Activated CD8-positive, alpha-beta T cell treated with anti-CD3 and anti-CD28 coated beads for 36 hours (primary cell): Measurements from ENCODE around the gene PTPRG. TPM values are rescaled to one million over a fixed set of nuclear protein-coding genes. Genes with fewer than 3 reads are reported as not detected.

Experiments
- ATAC-seq: fragments of 200-7000 bp; cut with Tn5 transposase; one replicate; pipeline ENCODE4 v1.10.0; 2021; ENCODE audit warnings: mild to moderate bottlenecking, moderate library complexity
- CTCF ChIA-PET: fragments of 350-600 bp; sonication (Branson Sonifier 250); formaldehyde crosslinking; loops from one replicate; lab custom pipeline; 2021; ENCODE audit warnings: antibody characterized with exemption; lab: Charles Lee
- POLR2A ChIA-PET: fragments of 350-600 bp; sonication (Branson Sonifier 250); formaldehyde crosslinking; loops from one replicate; lab custom pipeline; 2021; ENCODE audit warnings: antibody characterized with exemption; lab: Charles Lee
- DNase-seq: peaks from one replicate; pipeline ENCODE4 v3.0.0-alpha.2; 2020
- H3K27ac Mint-ChIP-seq: one replicate; pipeline ENCODE4 v1.8.0; 2021; ENCODE audit warnings: mild to moderate bottlenecking, mixed read lengths
- H3K27me3 Mint-ChIP-seq: one replicate; pipeline ENCODE4 v1.8.0; 2021; ENCODE audit warnings: mixed read lengths
- H3K36me3 Mint-ChIP-seq: one replicate; pipeline ENCODE4 v1.8.0; 2021; ENCODE audit warnings: low read depth, mixed read lengths
- H3K4me1 Mint-ChIP-seq: one replicate; pipeline ENCODE4 v1.8.0; 2021; ENCODE audit warnings: low read depth, mixed read lengths
- H3K4me3 Mint-ChIP-seq: one replicate; pipeline ENCODE4 v1.8.0; 2021; ENCODE audit warnings: mild to moderate bottlenecking, moderate library complexity, mixed read lengths
- H3K9me3 Mint-ChIP-seq: one replicate; pipeline ENCODE4 v1.8.0; 2021; ENCODE audit warnings: mixed read lengths
- intact Hi-C: fragments of 100-400 bp; cut with micrococcal nuclease; formaldehyde crosslinking; loops from one replicate; pipeline ENCODE4 v1.10.0; 2022
- total RNA-seq, 2 experiments: library from RNA; stranded (reverse); gene quantifications; one replicate each; pipeline ENCODE4 v1.2.3, GENCODE V29; 2021
- TF ChIP-seq, protein P1 (sequence below): fragments of 200-600 bp; IDR thresholded peaks from one replicate; pipeline ENCODE4 v1.8.0; 2022; ENCODE audit warnings: antibody characterized with exemption, mild to moderate bottlenecking

PTPRG gene
- total RNA-seq, 2 experiments from 2014 or later = not detected

DNA sequence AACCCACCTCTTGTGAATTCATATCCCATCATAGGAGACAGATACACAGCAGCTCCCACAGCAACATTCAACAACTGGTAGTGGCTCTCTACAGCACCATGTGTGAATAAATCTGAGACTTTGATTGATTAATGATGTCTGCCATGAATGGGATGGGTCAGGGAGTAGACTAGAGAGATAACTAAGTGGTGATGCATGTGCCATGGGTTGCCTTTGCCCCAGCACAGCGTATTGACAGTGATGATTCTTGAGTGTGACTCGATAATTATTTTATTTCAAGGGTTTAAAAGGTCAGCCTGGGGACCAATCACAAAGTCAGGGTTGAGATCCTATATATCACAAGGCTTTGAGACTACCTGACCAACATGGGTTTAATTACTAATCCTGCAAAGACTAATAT lies 295.9 kb downstream of the PTPRG start:
- ChIA-PET CTCF (no interaction called here), POLR2A (no interaction called here)
- ATAC-seq (no peak), DNase-seq (no peak)
- no peak overlapping the region for H3K4me3 Mint-ChIP-seq
- H3K36me3 Mint-ChIP-seq = no peaks in the 10 kb centered on the region
- intact Hi-C loops = no loop called here
- no peak overlapping the region for H3K27ac Mint-ChIP-seq
- H3K4me1 Mint-ChIP-seq = no peaks in the 10 kb centered on the region
- TF ChIP-seq, protein P1, sequence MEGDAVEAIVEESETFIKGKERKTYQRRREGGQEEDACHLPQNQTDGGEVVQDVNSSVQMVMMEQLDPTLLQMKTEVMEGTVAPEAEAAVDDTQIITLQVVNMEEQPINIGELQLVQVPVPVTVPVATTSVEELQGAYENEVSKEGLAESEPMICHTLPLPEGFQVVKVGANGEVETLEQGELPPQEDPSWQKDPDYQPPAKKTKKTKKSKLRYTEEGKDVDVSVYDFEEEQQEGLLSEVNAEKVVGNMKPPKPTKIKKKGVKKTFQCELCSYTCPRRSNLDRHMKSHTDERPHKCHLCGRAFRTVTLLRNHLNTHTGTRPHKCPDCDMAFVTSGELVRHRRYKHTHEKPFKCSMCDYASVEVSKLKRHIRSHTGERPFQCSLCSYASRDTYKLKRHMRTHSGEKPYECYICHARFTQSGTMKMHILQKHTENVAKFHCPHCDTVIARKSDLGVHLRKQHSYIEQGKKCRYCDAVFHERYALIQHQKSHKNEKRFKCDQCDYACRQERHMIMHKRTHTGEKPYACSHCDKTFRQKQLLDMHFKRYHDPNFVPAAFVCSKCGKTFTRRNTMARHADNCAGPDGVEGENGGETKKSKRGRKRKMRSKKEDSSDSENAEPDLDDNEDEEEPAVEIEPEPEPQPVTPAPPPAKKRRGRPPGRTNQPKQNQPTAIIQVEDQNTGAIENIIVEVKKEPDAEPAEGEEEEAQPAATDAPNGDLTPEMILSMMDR = no peak
- H3K9me3 Mint-ChIP-seq = no peaks in the 10 kb centered on the region
- H3K27me3 Mint-ChIP-seq = peaks cover 4% of the 10 kb centered on the region

DNA sequence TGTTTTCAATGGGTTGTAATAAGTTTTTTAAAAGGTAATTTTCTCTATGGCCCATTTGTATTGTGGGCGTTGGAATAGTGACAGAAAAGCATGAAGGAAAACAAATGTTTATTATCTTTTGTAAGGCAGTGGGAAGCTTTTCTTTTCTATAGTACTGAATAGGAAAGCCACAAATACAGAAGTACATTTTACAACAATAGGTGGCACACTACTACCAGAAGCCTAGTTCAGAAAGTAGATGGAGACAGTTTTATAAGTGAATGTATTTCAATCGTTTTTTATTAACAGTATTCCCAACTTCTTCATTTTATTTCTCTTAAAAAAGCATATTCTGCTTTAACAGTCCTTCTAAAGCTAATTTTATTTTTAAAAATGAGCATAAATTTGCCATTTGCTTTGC lies 296.7 kb downstream of the PTPRG start:
- Mint-ChIP-seq H3K4me3 (no peak overlapping the region), H3K27ac (no peak overlapping the region), H3K36me3 (no peaks in the 10 kb centered on the region), H3K9me3 (no peaks in the 10 kb centered on the region), H3K4me1 (no peaks in the 10 kb centered on the region), H3K27me3 (peaks cover 4% of the 10 kb centered on the region)
- ATAC-seq (no peak), DNase-seq (no peak)
- intact Hi-C loops = no loop called here
- TF ChIP-seq, protein P1 = no peak
- ChIA-PET CTCF (interaction anchor here (1.1 to 1.2 kb wide), 3 partner anchors 8 to 330 kb away, joined by 3 to 4 read pairs (median 4); no protein-coding TSS in a partner anchor), POLR2A (no interaction called here)

DNA sequence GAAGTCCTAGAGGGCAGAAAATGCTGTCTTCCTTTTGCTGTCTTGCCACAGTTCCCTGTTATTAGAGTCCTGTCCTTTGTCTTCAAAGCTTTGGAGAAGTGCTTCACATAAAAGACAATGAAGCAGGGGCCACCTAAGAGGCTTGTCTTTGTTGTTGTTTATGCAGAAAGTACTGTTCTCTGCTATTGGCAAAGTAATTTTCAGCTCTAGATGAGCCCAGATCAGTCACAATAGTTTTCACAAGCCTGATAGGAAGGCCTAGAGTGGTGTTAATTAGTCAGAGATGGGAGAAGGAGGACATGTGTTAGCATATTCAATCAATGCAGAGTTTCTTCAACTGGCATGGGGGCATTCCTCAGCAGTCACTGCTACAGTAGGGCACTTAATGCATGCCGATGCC lies 300.0 kb downstream of the PTPRG start:
- ATAC-seq (no peak), DNase-seq (no peak)
- intact Hi-C loops = loop anchor here (10.0 kb wide), 1 partner anchor 323 kb away; no protein-coding TSS in a partner anchor
- H3K9me3 Mint-ChIP-seq = no peaks in the 10 kb centered on the region
- CTCF ChIA-PET = no interaction called here
- TF ChIP-seq, protein P1 = no peak
- no peaks in the 10 kb centered on the region for H3K36me3 Mint-ChIP-seq
- H3K4me3 Mint-ChIP-seq = no peak overlapping the region
- peaks cover 4% of the 10 kb centered on the region for H3K27me3 Mint-ChIP-seq
- no peak overlapping the region for H3K27ac Mint-ChIP-seq
- H3K4me1 Mint-ChIP-seq = no peaks in the 10 kb centered on the region
- POLR2A ChIA-PET = no interaction called here

DNA sequence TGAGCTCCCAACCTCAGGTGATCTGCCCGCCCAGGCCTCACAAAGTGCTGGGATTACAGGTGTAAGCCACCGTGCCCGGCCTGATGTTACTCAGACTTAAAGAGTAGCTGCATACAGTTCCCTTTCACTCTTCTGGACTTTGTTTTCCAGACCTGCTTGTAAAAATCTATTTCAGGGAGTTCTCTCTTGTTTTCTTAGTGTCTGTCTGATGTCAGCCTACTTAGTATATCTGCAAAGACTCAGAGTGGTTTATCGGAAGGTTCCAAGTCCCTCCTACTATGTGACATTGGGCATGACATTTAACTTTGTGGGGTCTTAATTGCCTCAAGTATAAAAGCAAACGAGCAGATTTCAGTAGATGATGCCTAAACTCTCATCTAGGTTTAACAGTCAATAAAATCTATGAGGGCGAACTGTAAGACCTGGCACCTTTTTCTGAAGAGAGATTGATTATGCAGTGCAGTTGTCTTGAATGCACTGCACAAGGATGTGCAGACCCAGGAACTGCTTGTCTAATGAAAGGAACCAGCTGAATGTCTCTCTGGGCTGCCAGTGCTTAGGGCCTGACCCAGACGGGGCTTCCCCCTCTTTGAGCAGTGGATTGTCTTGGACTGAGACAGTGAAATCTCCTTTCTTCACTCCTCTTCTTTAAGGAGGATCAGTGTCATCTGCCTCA lies 301.4 kb downstream of the PTPRG start:
- H3K36me3 Mint-ChIP-seq = no peaks in the 10 kb centered on the region
- TF ChIP-seq, protein P1 = no peak
- no peak overlapping the region for H3K27ac Mint-ChIP-seq
- ATAC-seq (no peak), DNase-seq (no peak)
- H3K9me3 Mint-ChIP-seq = no peaks in the 10 kb centered on the region
- no peaks in the 10 kb centered on the region for H3K4me1 Mint-ChIP-seq
- intact Hi-C loops = loop anchor here (10.0 kb wide), 1 partner anchor 322 kb away; no protein-coding TSS in a partner anchor
- CTCF ChIA-PET = no interaction called here
- POLR2A ChIA-PET = no interaction called here
- H3K27me3 Mint-ChIP-seq = no peaks in the 10 kb centered on the region
- H3K4me3 Mint-ChIP-seq = no peak overlapping the region

DNA sequence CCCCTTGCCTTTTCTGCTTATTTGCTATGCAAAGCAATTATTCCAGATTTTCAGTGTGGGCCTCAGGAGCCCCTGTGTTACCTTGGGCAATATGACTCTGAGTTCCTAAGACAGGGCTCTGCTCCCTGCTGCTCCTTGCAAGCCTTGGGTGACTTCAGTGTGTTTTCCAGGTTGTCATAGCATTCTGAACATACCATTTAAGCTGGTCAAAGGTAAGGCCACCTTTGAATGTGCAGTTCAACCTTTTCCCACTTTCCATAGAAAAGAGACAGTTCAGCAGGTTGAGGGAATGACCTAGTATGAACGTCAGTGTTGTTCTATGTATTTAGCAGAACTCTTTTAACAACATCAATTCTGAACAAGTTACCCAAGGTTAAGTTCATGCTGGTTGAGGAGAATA lies 302.2 kb downstream of the PTPRG start:
- CTCF ChIA-PET = no interaction called here
- Mint-ChIP-seq H3K27me3 (no peaks in the 10 kb centered on the region), H3K9me3 (no peaks in the 10 kb centered on the region), H3K4me1 (no peaks in the 10 kb centered on the region), H3K36me3 (no peaks in the 10 kb centered on the region), H3K27ac (no peak overlapping the region), H3K4me3 (no peak overlapping the region)
- TF ChIP-seq, protein P1 = no peak
- intact Hi-C loops = loop anchor here (10.0 kb wide), 1 partner anchor 321 kb away; no protein-coding TSS in a partner anchor
- POLR2A ChIA-PET = no interaction called here
- ATAC-seq (no peak), DNase-seq (no peak)
